ENCODE measurements around the gene ATN1. TPM values are rescaled to one million over a fixed set of nuclear protein-coding genes. Genes with fewer than 3 reads are reported as not detected.

ATN1 gene
- total and polyA plus RNA-seq, 9 of the 15 experiments (the other 6 are each of a cell fraction or from before 2014, with no cell fraction given) = 0.15 to 49.8 (median 2.7) TPM

DNA sequence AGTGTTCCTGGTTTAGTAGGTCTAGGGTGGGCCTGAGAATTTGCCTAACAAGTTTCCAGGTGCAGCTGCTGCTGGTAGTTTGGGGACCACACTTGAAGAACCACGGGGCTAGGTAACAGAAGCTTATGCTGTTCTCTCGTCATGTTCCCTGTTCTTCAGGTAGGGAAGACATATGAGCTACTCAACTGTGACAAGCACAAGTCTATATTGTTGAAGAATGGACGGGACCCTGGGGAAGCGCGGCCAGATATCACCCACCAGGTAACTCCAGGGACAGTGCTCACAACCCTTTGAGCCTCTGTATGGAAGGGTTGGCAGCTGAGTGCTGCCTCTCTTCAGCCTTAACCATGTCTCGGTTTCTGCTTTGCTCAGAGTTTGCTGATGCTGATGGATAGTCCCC is 46.4 kb downstream of the ATN1 start:
- DNase-seq (ENCODE audit: extremely low read depth in 1 of 4, low spot score in 3 of 4) = no peak
- H3K4me2 ChIP-seq (ENCODE audit: insufficient read depth, low read length) = no peak overlapping the region
- TF ChIP-seq, protein P1, sequence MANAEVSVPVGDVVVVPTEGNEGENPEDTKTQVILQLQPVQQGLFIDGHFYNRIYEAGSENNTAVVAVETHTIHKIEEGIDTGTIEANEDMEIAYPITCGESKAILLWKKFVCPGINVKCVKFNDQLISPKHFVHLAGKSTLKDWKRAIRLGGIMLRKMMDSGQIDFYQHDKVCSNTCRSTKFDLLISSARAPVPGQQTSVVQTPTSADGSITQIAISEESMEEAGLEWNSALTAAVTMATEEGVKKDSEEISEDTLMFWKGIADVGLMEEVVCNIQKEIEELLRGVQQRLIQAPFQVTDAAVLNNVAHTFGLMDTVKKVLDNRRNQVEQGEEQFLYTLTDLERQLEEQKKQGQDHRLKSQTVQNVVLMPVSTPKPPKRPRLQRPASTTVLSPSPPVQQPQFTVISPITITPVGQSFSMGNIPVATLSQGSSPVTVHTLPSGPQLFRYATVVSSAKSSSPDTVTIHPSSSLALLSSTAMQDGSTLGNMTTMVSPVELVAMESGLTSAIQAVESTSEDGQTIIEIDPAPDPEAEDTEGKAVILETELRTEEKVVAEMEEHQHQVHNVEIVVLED (CRISPR knock-in tag; IDR thresholded peaks at IDR 0.05) = no peak
- TF ChIP-seq ZNF696 (CRISPR knock-in tag; conservative IDR thresholded peaks at IDR 0.05) = no peak
- TF ChIP-seq POLR2A (conservative IDR thresholded peaks at IDR 0.05) = 0 out of 2 replicates have a peak, but pooled peaks have one; percentile 10
- TF ChIP-seq, protein P2, sequence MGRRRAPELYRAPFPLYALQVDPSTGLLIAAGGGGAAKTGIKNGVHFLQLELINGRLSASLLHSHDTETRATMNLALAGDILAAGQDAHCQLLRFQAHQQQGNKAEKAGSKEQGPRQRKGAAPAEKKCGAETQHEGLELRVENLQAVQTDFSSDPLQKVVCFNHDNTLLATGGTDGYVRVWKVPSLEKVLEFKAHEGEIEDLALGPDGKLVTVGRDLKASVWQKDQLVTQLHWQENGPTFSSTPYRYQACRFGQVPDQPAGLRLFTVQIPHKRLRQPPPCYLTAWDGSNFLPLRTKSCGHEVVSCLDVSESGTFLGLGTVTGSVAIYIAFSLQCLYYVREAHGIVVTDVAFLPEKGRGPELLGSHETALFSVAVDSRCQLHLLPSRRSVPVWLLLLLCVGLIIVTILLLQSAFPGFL (CRISPR knock-in tag; IDR thresholded peaks at IDR 0.05) = no peak
- no peak for TF ChIP-seq MECOM (CRISPR knock-in tag; IDR thresholded peaks at IDR 0.05)
- WGBS (ENCODE audit: insufficient coverage, low coverage, missing lambda C conversion rate) = 98% methylated on average over 5 of the region's 6 CpGs
- no peaks in the 10 kb centered on the region for H3K9me1 ChIP-seq (ENCODE audit: control insufficient read depth, insufficient read depth, low read length)
- intact Hi-C loops (cut with micrococcal nuclease) (loop anchor here (5.0 kb wide), 2 partner anchors 43 to 68 kb away; partner anchors contain the start of gene LPCAT3), in situ Hi-C loops (cut with MboI) (no loop called here)
- H3K9me3 ChIP-seq (replicated peaks; ENCODE audit: control insufficient read depth, insufficient read depth, low read depth, low read length) = no peaks in the 10 kb centered on the region
- ChIA-PET POLR2A (interaction anchor here (0.7 to 2.5 kb wide), 3 partner anchors 9 to 105 kb away, joined by 3 to 9 read pairs (median 5); partner anchors contain the start of genes C12orf57 and RNU7-1), CTCF (ENCODE audit: low intra/inter-chr PET ratio) (no interaction called here)
- H3K4me1 ChIP-seq (replicated peaks in 1 of 2; ENCODE audit: control insufficient read depth in 2 of 2, insufficient read depth in 2 of 2, low read length in 2 of 2) = peaks cover 0 to 4% of the 10 kb centered on the region in 2 experiments; a peak in 2 of 5 replicates
- H3K9ac ChIP-seq (ENCODE audit: insufficient read depth in 1 of 2, low read depth in 2 of 2, low read length in 2 of 2) = no peak overlapping the region; a peak in 1 of 4 replicates
- no peak overlapping the region for H3K27ac ChIP-seq (ENCODE audit: extremely low read depth, low read depth, low read length)
- H3K27me3 ChIP-seq (ENCODE audit: control insufficient read depth in 2 of 2, insufficient read depth in 2 of 2, low read length in 2 of 2) = no peaks in the 10 kb centered on the region
- H3K4me3 ChIP-seq = no peak overlapping the region
- BruUV-seq (replicated peaks) = no TSS peak
- H2AFZ ChIP-seq (ENCODE audit: low read depth, low read length) = no peak overlapping the region
- no peaks in the 10 kb centered on the region for H4K20me1 ChIP-seq (replicated peaks; ENCODE audit: control insufficient read depth, insufficient read depth, low read length)
- ATAC-seq = no peak
- peaks cover 51% of the 10 kb centered on the region for H3K79me2 ChIP-seq (ENCODE audit: control insufficient read depth, insufficient read depth, low read length)
- FAIRE-seq = no peak
- peaks cover 74% of the 10 kb centered on the region for H3K36me3 ChIP-seq (ENCODE audit: control insufficient read depth, insufficient read depth, low read length)

Measured in K562 (cell line).